Pancreas (tissue), 10 donors: ENCODE results near the gene CRHR1. TPM values are rescaled to one million over a fixed set of nuclear protein-coding genes. Genes with fewer than 3 reads are reported as not detected.

Experiments
- ATAC-seq, 4 donors: fragments of 200-7000 bp; cut with Tn5 transposase; one replicate each; pipeline versions ENCODE4 v1.8.0 to v1.9.1; 2020; ENCODE audit warnings: mild to moderate bottlenecking in 4 of 4, moderate library complexity in 4 of 4
- DNase-seq, 6 donors: peaks; one replicate each; pipeline ENCODE4 v3.0.0-alpha.2; 2020
- FAIRE-seq: peaks from 2 replicates; lab custom pipeline; 2012; peaks lifted over from hg19 to GRCh38; lab: Jason Lieb, UNC
- H3K27ac ChIP-seq, 4 donors: fragments of 200-600 bp; sonication (generic); 1 replicate in 3 of 4; 2 replicates in 1 of 4; pipeline versions ENCODE4 v1.5.0 to v1.8.0; 2020
- H3K27me3 ChIP-seq, 4 donors: fragments of 200-600 bp; one replicate each; pipeline ENCODE4 v1.8.0; 2021
- H3K36me3 ChIP-seq, 3 donors: fragments of 200-600 bp; sonication (generic) in 1 of 3; one replicate each; pipeline versions ENCODE4 v1.5.0 to v1.8.0; 2020 to 2021
- H3K4me1 ChIP-seq, 3 donors: fragments of 200-600 bp; one replicate each; pipeline ENCODE4 v1.8.0; 2021
- H3K4me3 ChIP-seq, 4 donors: fragments of 200-600 bp; sonication (generic) in 2 of 4; one replicate each; pipeline versions ENCODE4 v1.5.0 to v1.8.0; 2020 to 2021
- H3K9me3 ChIP-seq, 4 donors: fragments of 200-600 bp; one replicate each; pipeline ENCODE4 v1.8.0; 2021
- CTCF ChIP-seq, 4 donors: fragments of 200-600 bp; sonication (generic) in 3 of 4; IDR thresholded peaks; one replicate each; pipeline versions ENCODE4 v1.5.0 to v1.8.0; 2021; ENCODE audit warnings: antibody characterized with exemption in 4 of 4
- WGBS, 2 donors: extraction: QIAGEN DNeasy Blood & Tissue Kit; methylation state at CpG; one replicate each; pipeline ENCODE4 v1.1.7; 2013; 5-methylcytosine and 5-hydroxymethylcytosine counted together
- intact Hi-C, 3 donors: fragments of 100-400 bp; cut with DNase I; formaldehyde crosslinking; loops; one replicate each; pipeline versions ENCODE4 v1.11.1 to v1.14.2; 2022
- polyA plus RNA-seq, 2 donors: library from polyadenylated mRNA; stranded (reverse); fragments of 200-250 nt; gene quantifications; one replicate each; pipeline ENCODE4 v1.2.3, GENCODE V29; 2013
- total RNA-seq, 6 donors: library from RNA; stranded (reverse); fragmentation: NEBNext Ultra II Directional in 4 of 6; extraction: Animal tissue kit (Norgen Biotek cat#: 25700) in 4 of 6; gene quantifications; one replicate each; pipeline versions ENCODE4 v1.2.1 to v1.2.4, GENCODE V29; 2021 to 2023
- donor health status: healthy with polysubstance abuse.
- donor health status: DM: no; HTN: no; CAD: no; lungs with moderate emphysema.
- donor health status: DM: no; HTN: no; CAD: no.
- donor health status: control.
- donor health status: control.
- donor health status: Bipolar disorder and iron deficiency.
- donor health status: DM: yes; HTN: yes; CAD: no.
- donor health status: DM: no; HTN: no; CAD: no.
- donor health status: DM: no; HTN: no; CAD: no.
- donor health status: DM: yes; HTN: yes; CAD: no.

CRHR1 gene
- total and polyA plus RNA-seq, 8 donors = 0.13 to 0.31 TPM; not detected in 6

GRCh38 chr17:45867171-45867570 lies 83.1 kb downstream of the CRHR1 start:
- H3K4me3 ChIP-seq = no peak overlapping the region
- intact Hi-C loops = no loop called here
- FAIRE-seq (no peak), ATAC-seq (no peak), DNase-seq (no peak)
- H3K36me3 ChIP-seq = no peaks in the 10 kb centered on the region
- no peaks in the 10 kb centered on the region for H3K4me1 ChIP-seq
- no peak for TF ChIP-seq CTCF (IDR thresholded peaks at IDR 0.05)
- H3K27me3 ChIP-seq = peaks cover 0 to 6% (median 0%) of the 10 kb centered on the region in 4 donors
- WGBS, 2 donors = 64 to 68% methylated on average over 6 of the region's 6 CpGs
- no peaks in the 10 kb centered on the region for H3K9me3 ChIP-seq
- no peak overlapping the region for H3K27ac ChIP-seq

DNA sequence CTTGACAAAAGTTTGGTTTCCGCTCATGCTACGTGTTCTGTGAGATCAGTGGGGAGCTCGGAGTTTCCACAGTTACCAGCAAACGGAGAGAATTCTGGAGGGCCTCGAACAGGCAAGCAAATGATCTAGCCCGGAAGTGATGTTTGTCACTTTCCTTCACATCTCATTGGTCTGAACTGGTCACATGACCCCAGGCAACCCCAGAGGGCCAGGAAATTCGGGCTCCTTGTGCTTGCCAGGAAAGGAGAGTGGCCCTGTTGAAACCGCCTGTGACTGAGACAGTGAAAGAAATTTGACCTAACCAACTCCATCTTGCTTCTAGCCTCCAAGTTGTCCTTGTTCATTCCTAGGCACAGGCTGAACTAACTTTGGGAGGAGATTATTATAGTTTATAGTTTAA lies 83.6 kb downstream of the CRHR1 start:
- no peak for TF ChIP-seq CTCF (IDR thresholded peaks at IDR 0.05)
- 55 to 63% methylated on average over 8 of the region's 8 CpGs for WGBS, 2 donors
- Histone ChIP-seq H3K27me3 (peaks cover 0 to 6% (median 0%) of the 10 kb centered on the region in 4 donors), H3K27ac (no peak overlapping the region), H3K36me3 (no peaks in the 10 kb centered on the region), H3K4me1 (no peaks in the 10 kb centered on the region), H3K4me3 (no peak overlapping the region), H3K9me3 (no peaks in the 10 kb centered on the region)
- FAIRE-seq (no peak), ATAC-seq (no peak), DNase-seq (no peak)
- intact Hi-C loops = no loop called here

- 54 to 65% methylated on average over 5 of the region's 5 CpGs for WGBS, 2 donors
- H3K27ac ChIP-seq = no peak overlapping the region
- H3K4me1 ChIP-seq = no peaks in the 10 kb centered on the region
- DNase-seq (no peak), ATAC-seq (no peak), FAIRE-seq (no peak)
- H3K4me3 ChIP-seq = no peak overlapping the region
- H3K27me3 ChIP-seq = peaks cover 0 to 6% (median 0%) of the 10 kb centered on the region in 4 donors
- H3K9me3 ChIP-seq = no peaks in the 10 kb centered on the region
- intact Hi-C loops = no loop called here
- no peaks in the 10 kb centered on the region for H3K36me3 ChIP-seq
- no peak for TF ChIP-seq CTCF (IDR thresholded peaks at IDR 0.05)
Measured at GRCh38 chr17:45868276-45868675, 84.2 kb downstream of the CRHR1 start.

DNA sequence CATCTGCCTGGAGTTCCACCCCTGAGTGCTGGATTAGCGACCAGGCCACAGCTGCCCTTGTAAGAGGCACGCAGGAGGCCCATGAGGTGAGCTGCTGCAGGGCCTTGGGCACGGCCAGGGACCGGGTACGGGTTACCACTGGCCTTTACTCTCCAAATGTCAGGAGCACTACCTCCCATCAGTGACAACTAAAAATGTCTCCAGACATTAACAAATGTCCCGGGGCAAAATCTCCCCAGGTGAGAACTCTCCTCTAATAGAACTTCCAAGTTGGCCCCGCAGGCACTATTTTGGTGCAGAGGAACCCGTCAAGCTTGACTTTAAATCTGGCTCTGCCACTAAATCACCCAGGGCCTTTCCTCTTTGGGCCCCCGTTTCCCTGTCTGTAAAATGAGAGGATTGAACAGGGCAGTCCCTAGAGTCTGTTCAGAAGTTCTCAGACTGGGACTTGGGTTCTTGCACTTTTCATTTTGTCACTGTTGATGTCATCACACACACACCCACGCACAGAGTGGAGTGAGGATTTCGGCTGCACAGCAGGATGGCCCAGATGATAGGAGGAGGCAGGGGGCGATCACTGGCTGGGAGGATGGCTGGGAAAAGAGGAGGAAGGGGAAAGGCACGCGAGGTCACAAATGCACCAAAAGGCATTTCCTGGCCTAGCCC lies 85.7 kb downstream of the CRHR1 start:
- 63 to 70% methylated on average over 14 of the region's 14 CpGs for WGBS, 2 donors

More for the DNA sequence above, 85.7 kb downstream of the CRHR1 start:
- no peak for ATAC-seq
- H3K27me3 ChIP-seq = no peaks in the 10 kb centered on the region
- no peaks in the 10 kb centered on the region for H3K4me1 ChIP-seq
- no peak for FAIRE-seq
- intact Hi-C loops = no loop called here
- no peak overlapping the region for H3K27ac ChIP-seq
- H3K36me3 ChIP-seq = no peaks in the 10 kb centered on the region
- H3K9me3 ChIP-seq = no peaks in the 10 kb centered on the region
- no peak for TF ChIP-seq CTCF (IDR thresholded peaks at IDR 0.05)
- no peak overlapping the region for H3K4me3 ChIP-seq
- DNase-seq = no peak
